ENCODE measurements around the gene VMO1.
"Not testable (repeated sequence)": the region's sequence is repeated elsewhere in the genome, so short reads cannot be mapped to it uniquely, and the experiment has no call there.

The VMO1 gene, protein sequence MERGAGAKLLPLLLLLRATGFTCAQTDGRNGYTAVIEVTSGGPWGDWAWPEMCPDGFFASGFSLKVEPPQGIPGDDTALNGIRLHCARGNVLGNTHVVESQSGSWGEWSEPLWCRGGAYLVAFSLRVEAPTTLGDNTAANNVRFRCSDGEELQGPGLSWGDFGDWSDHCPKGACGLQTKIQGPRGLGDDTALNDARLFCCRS

GRCh38 chr17:4786106-4786511 is at the start of gene VMO1:
VMO1 (minus strand) TSS chr17:4786364; CDS start chr17:4786352, 12 bp downstream.
- Histone ChIP-seq H3K4me3 (ENCODE audit: low read length) (no peak within 1 kb of the TSS), H3K9ac (ENCODE audit: low read length) (peak within 1 kb of the TSS; percentile 2), H3K9me3 (ENCODE audit: control insufficient read depth, low read length) (no peaks in the 10 kb centered on the region), H3K4me1 (ENCODE audit: control insufficient read depth, insufficient read depth, low read length) (peaks cover 43% of the 10 kb centered on the region), H3K36me3 (ENCODE audit: control insufficient read depth, insufficient read depth, low read length) (no peaks in the 10 kb centered on the region), H3K27me3 (ENCODE audit: control insufficient read depth, insufficient read depth, low read length) (no peaks in the 10 kb centered on the region)

DNA sequence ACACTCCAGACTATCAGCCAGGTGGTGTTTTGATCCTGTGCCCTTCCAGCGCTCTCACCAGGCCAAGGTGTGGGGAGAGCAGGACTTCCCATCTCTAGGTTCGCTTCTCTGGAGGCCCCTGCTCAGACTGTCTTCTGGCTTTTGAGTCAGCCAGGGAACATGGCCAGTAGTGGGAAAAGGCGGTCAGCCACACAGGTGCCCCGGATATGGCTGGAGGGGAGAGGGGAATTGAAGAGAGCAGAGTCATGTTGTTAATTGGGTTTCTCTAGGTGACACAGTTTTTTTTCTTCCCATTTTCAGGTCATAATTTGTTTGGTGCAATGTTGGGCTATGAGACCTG is 48.5 kb upstream of the VMO1 start:
- Histone ChIP-seq H3K36me3 (ENCODE audit: control insufficient read depth, insufficient read depth, low read length) (no peaks in the 10 kb centered on the region), H3K9ac (ENCODE audit: low read length) (peak overlapping the region; percentile 77), H3K4me1 (ENCODE audit: control insufficient read depth, insufficient read depth, low read length) (peaks cover 23% of the 10 kb centered on the region), H3K9me3 (ENCODE audit: control insufficient read depth, low read length) (no peaks in the 10 kb centered on the region), H3K27me3 (ENCODE audit: control insufficient read depth, insufficient read depth, low read length) (no peaks in the 10 kb centered on the region), H3K4me3 (ENCODE audit: low read length) (peak overlapping the region; percentile 14)

DNA sequence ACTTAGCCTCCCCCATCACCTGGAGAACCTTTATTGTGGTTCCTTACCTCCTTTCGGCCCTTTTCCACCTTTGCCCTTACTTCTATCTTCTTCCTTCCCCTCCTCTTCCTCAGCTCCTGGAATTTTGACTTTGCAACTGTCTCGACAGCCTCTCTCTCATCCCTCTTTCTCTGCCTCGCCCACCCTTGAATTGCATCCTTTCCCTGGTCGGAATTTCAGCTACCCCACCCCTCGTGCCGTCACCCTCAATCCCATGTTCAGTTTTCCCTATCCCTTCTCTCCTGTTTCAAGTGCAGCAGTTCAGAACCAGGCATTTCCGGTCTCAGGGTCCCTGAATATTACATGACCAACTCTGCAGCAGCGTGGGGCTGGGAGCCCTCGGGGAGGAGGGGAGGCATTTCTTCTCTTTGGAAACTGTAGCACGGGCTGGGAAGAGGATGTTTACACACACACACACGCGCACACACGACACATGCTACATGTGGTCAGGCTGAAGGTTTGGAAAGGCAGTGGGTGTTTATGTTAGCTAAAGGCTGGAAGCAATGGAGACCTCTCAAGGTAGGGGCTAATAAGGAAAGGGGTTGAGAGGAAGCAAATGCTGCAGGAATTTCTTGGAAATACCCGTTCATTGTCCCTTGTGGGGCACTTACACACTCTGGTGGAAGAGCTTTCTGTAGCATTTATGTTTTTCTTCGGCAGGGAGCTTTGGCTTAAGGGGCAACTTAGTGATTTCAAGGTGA is 47.9 kb upstream of the VMO1 start:
- no peaks in the 10 kb centered on the region for H3K36me3 ChIP-seq (ENCODE audit: control insufficient read depth, insufficient read depth, low read length)
- peaks cover 23% of the 10 kb centered on the region for H3K4me1 ChIP-seq (ENCODE audit: control insufficient read depth, insufficient read depth, low read length)
- peak overlapping the region; percentile 14 for H3K4me3 ChIP-seq (ENCODE audit: low read length)
- peak overlapping the region; percentile 77 for H3K9ac ChIP-seq (ENCODE audit: low read length)
- H3K9me3 ChIP-seq (ENCODE audit: control insufficient read depth, low read length), result no peaks in the 10 kb centered on the region
- no peaks in the 10 kb centered on the region for H3K27me3 ChIP-seq (ENCODE audit: control insufficient read depth, insufficient read depth, low read length)

GRCh38 chr17:4833178-4833940 is 47.2 kb upstream of the VMO1 start, which contains the start of gene MINK1:
MINK1 (plus strand) TSS chr17:4833340; CDS start chr17:4833584, 244 bp downstream.
- Histone ChIP-seq H3K36me3 (ENCODE audit: control insufficient read depth, insufficient read depth, low read length) (no peaks in the 10 kb centered on the region), H3K4me3 (ENCODE audit: low read length) (peak within 1 kb of the TSS; percentile 14), H3K9ac (ENCODE audit: low read length) (peak within 1 kb of the TSS; percentile 77), H3K27me3 (ENCODE audit: control insufficient read depth, insufficient read depth, low read length) (no peaks in the 10 kb centered on the region), H3K4me1 (ENCODE audit: control insufficient read depth, insufficient read depth, low read length) (peaks cover 23% of the 10 kb centered on the region), H3K9me3 (ENCODE audit: control insufficient read depth, low read length) (no peaks in the 10 kb centered on the region)

- Histone ChIP-seq H3K4me1 (ENCODE audit: control insufficient read depth, insufficient read depth, low read length) (peaks cover 23% of the 10 kb centered on the region), H3K9ac (ENCODE audit: low read length) (peak overlapping the region; percentile 77), H3K4me3 (ENCODE audit: low read length) (peak overlapping the region; percentile 14)
- not testable (repeated sequence) for H3K27me3 ChIP-seq (ENCODE audit: control insufficient read depth, insufficient read depth, low read length); H3K36me3 ChIP-seq (ENCODE audit: control insufficient read depth, insufficient read depth, low read length); H3K9me3 ChIP-seq (ENCODE audit: control insufficient read depth, low read length)
Measured at GRCh38 chr17:4832829-4833177, 46.6 kb upstream of the VMO1 start.

DNA sequence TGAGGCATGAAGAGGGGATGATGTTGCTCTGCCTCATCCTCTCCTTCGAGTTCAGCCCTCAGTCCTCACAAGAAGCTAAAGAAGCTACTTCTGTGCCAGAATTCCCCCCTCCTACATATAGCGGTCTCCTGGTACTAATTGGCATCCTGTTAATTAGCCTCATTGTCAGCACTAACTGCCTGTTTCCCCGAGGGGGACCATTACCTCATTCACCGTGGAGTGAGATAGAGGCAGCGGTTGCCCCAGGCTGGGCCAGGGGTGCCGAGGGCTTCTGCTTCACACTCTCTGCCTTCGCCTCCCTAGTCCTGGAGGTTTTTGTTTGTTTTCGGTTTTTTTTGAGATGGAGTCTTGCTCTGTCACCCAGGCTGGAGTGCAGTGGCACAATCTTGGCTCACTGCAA is 41.2 kb upstream of the VMO1 start:
- peaks cover 9% of the 10 kb centered on the region for H3K4me1 ChIP-seq (ENCODE audit: control insufficient read depth, insufficient read depth, low read length)
- no peaks in the 10 kb centered on the region for H3K27me3 ChIP-seq (ENCODE audit: control insufficient read depth, insufficient read depth, low read length)
- no peaks in the 10 kb centered on the region for H3K36me3 ChIP-seq (ENCODE audit: control insufficient read depth, insufficient read depth, low read length)
- H3K9ac ChIP-seq (ENCODE audit: low read length), result no peak overlapping the region
- no peaks in the 10 kb centered on the region for H3K9me3 ChIP-seq (ENCODE audit: control insufficient read depth, low read length)
- H3K4me3 ChIP-seq (ENCODE audit: low read length), result no peak overlapping the region

DNA sequence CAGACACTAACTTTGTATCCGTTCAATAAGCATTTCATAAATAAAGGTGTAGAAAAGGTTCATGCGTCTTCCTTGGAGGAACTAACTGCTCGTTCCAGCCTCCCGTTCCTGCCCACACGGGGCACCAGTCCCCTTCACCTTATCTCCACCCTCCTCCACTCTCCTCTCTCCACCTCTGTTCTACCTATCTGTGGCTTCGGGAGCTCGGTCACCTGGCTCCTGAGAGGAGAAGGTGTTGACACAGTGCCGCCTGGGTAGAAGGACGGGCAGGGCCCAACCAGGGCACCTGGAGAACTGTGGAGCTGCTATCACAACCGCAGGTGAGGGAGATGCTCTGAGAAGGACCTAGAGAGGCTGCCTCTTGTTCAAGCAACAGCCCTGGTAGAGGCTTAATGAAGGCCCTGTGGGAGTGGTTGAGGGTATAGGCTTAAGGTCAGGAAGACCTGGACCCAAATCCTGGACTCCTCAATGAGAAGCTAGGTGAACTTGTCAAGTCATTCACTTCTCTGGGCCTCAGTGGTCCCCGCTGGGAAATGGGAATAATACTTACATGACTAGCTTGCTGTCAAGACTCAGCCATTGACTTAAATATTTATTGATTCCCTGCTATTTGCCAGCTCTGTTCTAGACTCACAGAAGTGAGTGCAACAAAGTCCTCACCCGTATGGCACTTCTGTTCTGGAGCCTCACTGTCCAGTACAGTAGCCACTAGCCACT is 37.4 kb upstream of the VMO1 start:
- Histone ChIP-seq H3K36me3 (ENCODE audit: control insufficient read depth, insufficient read depth, low read length) (no peaks in the 10 kb centered on the region), H3K9me3 (ENCODE audit: control insufficient read depth, low read length) (no peaks in the 10 kb centered on the region), H3K27me3 (ENCODE audit: control insufficient read depth, insufficient read depth, low read length) (no peaks in the 10 kb centered on the region), H3K4me3 (ENCODE audit: low read length) (no peak overlapping the region), H3K9ac (ENCODE audit: low read length) (no peak overlapping the region), H3K4me1 (ENCODE audit: control insufficient read depth, insufficient read depth, low read length) (peaks cover 9% of the 10 kb centered on the region)

DNA sequence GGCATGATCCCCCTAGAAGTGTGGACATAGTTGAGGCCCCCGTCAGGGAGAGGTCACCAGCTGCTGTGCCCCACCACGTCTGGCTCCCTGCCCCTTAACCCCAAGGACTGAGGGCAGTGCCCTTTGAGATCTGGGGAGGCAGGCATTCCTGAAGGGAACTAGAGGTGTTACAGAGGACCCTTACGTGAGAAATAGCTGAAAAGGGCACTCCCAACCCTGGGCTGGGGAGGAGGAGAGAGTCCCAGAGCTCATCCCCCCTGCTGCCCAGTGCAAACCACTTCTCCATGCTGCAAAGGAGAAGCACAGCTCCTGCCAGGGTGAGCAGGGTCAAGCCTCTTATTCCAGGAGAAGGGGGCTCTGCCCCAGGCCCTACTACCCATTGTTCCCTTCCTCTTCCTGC is 36.7 kb upstream of the VMO1 start:
- Histone ChIP-seq H3K9me3 (ENCODE audit: control insufficient read depth, low read length) (no peaks in the 10 kb centered on the region), H3K4me1 (ENCODE audit: control insufficient read depth, insufficient read depth, low read length) (peaks cover 9% of the 10 kb centered on the region), H3K4me3 (ENCODE audit: low read length) (no peak overlapping the region), H3K9ac (ENCODE audit: low read length) (no peak overlapping the region), H3K27me3 (ENCODE audit: control insufficient read depth, insufficient read depth, low read length) (no peaks in the 10 kb centered on the region), H3K36me3 (ENCODE audit: control insufficient read depth, insufficient read depth, low read length) (no peaks in the 10 kb centered on the region)

DNA sequence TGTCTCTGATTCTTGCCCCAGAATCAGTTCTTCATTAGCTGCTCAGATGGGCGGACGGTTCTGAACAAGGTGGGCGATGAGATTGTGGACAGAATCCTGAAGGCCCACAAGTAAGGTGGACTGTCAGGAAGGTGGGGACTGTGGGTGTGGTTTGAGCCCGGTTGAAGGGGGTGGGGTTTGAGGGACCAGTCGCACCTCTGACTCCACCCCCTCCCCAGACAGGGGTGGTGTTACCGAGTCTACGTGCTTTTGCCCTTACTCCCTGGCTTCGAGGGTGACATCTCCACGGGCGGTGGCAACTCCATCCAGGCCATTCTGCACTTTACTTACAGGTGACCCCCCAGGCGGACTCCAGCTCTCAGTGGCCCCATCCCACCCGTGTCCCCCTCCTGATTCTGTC is 32.1 kb upstream of the VMO1 start:
- H3K4me3 ChIP-seq (ENCODE audit: low read length), result no peak overlapping the region
- H3K9me3 ChIP-seq (ENCODE audit: control insufficient read depth, low read length), result no peaks in the 10 kb centered on the region
- H3K27me3 ChIP-seq (ENCODE audit: control insufficient read depth, insufficient read depth, low read length), result no peaks in the 10 kb centered on the region
- H3K36me3 ChIP-seq (ENCODE audit: control insufficient read depth, insufficient read depth, low read length), result no peaks in the 10 kb centered on the region
- H3K4me1 ChIP-seq (ENCODE audit: control insufficient read depth, insufficient read depth, low read length), result peaks cover 5% of the 10 kb centered on the region
- H3K9ac ChIP-seq (ENCODE audit: low read length), result no peak overlapping the region

- Histone ChIP-seq H3K4me3 (ENCODE audit: low read length) (no peak overlapping the region), H3K36me3 (ENCODE audit: control insufficient read depth, insufficient read depth, low read length) (no peaks in the 10 kb centered on the region), H3K9ac (ENCODE audit: low read length) (no peak overlapping the region), H3K9me3 (ENCODE audit: control insufficient read depth, low read length) (no peaks in the 10 kb centered on the region), H3K27me3 (ENCODE audit: control insufficient read depth, insufficient read depth, low read length) (no peaks in the 10 kb centered on the region), H3K4me1 (ENCODE audit: control insufficient read depth, insufficient read depth, low read length) (no peaks in the 10 kb centered on the region)
Measured at GRCh38 chr17:4816826-4817225, 30.7 kb upstream of the VMO1 start.

GRCh38 chr17:4815043-4815675 is 29.0 kb upstream of the VMO1 start:
- no peak overlapping the region for H3K9ac ChIP-seq (ENCODE audit: low read length)
- no peaks in the 10 kb centered on the region for H3K36me3 ChIP-seq (ENCODE audit: control insufficient read depth, insufficient read depth, low read length)

More at GRCh38 chr17:4815043-4815675, 29.0 kb upstream of the VMO1 start:
- Histone ChIP-seq H3K4me3 (ENCODE audit: low read length) (no peak overlapping the region), H3K9me3 (ENCODE audit: control insufficient read depth, low read length) (no peaks in the 10 kb centered on the region), H3K27me3 (ENCODE audit: control insufficient read depth, insufficient read depth, low read length) (no peaks in the 10 kb centered on the region), H3K4me1 (ENCODE audit: control insufficient read depth, insufficient read depth, low read length) (no peaks in the 10 kb centered on the region)
